HG02938 (cell line): ENCODE measurements around the gene KRT82.

Source experiments
- ATAC-seq: cut with Tn5 transposase; IDR thresholded peaks from one replicate; pipeline ENCODE4 v1.9.1; 2021; ENCODE audit warnings: mild to moderate bottlenecking, moderate library complexity; ENCODE audit not compliant: unreplicated experiment

The KRT82 gene

DNA sequence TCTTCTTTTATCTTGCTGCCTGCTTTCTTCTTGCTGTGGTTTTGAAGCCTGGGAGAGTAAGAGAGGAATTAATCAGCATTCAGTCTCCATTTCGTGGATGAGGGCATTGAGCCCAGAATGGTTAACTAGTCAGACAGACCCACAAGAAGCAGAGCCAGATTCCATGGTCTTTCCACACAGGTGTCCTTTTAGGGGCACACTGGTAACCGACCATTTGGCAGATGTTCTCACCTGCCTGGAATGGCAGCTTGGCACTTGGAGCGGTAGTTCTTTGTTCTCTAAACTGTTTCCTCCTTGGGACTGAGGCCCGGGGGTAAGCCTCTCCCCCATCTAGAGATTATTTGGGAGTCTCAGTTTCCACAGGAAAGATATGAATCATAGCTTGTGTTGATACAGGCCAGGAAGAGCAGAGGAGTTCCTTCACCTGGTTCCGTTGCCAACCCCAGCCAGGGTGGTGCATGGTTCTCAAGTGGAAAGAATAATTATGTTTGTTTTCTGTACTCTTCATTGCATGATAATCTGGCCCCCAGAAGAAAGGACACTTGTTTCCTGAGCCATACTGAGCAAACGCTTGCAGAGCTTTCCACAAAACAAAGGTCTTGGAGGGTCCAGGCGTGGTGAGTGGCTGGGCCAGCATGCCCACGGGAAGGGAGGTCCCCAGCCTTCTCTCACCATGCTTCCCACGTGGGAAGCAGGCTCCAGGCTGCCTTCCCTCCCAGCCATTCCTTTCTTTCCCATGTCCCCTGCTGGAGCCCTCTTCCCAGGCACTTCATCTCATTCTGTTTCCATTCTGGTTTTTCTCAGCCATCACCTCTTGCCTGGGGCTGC lies 30.1 kb upstream of the KRT82 start:
- no peak for ATAC-seq

DNA sequence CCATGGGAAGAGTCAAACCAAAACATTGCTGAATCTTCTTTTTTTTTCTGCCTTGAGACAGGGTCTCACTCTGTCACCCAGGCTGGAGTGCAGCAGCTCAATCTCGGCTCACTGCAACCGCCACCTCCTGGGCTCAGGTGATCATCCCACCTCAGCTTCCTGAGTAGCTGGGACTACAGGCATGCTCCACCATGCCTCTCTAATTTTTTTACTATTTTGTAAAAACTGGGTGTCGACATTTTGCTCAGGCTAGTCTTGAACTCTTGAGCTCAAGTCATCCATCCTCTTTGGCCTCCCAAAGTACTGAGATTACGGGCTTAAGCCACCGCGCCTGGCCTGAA lies 29.5 kb upstream of the KRT82 start:
- ATAC-seq = no peak

DNA sequence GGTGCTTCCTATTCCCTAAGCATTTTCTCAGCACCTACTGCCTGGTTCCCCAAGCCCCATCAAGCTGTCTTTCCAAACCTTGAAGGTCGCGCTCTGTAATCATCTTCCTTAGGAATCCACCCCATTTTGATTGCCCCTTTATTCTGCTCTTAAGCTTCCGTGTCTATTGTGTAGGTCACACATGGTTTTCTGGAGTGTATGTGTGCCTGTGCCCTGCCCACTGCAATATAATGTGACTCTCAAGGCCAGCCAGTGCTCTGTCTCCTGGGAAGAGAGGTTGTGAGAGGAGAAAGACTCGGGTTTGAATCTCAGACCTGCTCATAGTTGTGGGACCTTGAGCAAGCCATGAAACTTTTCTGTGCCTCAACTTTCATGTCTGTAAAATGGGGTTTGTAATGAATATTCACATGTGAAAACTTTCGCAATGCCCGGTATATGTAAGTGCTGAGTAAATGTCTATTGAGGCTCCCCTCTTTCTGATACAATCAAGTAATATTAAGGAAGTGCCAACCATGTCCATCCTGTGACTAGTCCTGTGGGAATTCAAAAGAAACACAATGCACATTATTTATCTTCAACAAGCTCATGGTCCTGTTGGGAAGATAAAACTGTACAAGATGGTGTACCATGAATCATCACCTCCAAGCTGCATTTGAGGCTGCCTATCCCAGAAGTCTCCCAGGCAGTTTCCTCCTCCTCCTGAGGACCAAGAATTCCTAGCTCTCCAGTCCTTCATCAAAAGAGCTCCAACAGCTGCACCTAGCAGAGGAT lies 28.8 kb upstream of the KRT82 start:
- no peak for ATAC-seq

DNA sequence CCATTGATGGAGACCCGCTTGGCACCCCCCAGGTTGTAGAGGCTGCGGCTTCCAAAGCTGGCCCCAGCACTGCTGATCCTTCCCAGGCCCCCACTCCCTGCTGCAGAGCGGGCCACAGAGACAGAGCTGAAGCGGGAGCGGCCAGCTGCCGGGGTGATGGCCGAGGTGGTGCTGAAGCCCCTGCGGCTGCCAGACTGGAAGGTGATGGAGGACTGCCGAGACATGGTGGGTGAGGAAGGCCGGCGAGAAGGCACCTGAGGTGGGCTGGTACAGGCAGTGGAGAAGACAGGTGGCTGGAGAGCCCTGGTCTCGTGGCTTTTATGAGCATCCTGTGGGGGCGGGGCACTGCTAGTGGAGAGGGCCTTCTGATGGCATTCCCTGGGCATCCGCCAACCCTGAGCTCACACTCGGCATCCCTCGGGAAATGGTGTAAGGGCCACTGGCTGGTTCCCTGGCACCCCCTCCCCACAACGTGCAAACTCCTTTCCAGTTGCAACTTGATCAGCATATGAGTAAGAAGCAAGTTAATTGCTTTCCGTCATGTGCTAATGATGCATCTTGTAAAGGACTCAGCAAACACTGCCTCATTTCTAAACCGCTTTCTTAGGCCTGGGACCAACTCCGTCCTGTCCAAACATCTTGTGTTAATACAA lies 28.1 kb upstream of the KRT82 start, which contains the start of gene KRT75:
TSS of gene KRT75 (minus strand) at position 291 of the 653 bp plus-strand sequence. CDS start at position 224, 67 bp downstream.
- no peak for ATAC-seq

DNA sequence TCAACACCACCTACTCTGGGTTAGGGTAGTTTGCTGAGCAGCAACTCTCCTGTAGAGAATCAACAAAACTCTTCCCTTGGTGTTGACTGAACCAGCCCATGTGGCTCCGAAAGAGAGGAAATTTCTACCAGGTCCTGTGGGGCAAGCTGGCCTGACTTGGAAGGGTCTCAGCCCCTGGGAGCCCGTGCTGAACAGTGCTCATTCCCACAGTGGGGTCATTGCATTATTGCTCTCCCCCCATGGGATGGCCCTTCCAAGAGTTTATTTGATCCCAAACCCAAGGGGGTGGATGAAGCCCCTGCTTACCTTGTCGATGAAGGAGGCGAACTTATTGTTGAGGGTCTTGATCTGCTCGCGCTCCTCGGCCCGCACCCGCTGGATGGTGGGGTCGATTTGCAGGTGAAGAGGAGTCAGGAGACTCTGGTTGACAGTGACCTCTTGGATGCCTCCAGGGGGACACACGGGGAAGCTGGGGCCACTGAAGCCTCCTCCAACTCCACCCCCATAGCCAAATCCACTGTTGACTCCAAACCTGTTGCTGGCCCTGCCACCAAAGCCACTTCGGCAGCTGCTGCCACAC lies 27.5 kb upstream of the KRT82 start:
- ATAC-seq = no peak

DNA sequence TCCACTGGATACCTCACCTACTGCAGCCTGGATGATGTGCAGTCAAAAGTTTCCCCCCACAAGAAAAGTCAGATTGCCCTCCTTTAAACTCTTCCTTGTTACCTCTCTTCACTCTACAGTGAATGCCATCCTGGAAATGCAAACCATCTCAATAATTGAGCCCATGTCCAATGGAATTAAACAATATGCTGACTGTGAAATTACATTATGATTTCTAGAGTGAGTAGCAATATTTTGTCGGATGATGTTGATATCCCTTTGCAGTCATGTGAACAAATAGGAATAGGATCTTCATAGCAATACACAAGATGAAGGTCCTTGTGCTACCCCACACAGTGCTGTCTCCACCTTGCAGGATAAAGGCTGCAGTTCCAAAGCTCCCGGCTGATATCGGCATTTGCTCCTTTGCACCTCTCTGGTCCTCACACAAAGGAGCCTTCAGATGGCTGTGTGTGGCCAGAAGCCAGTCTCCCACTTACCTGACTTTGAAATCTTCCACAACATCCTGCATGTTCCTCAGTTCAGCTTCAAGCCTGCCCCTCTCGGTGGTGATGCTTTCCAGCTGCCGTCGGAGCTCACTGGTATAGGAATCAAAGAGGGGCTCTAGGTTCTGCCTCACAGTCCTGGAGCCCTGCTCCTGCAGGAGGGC lies 26.5 kb upstream of the KRT82 start:
- no peak for ATAC-seq

DNA sequence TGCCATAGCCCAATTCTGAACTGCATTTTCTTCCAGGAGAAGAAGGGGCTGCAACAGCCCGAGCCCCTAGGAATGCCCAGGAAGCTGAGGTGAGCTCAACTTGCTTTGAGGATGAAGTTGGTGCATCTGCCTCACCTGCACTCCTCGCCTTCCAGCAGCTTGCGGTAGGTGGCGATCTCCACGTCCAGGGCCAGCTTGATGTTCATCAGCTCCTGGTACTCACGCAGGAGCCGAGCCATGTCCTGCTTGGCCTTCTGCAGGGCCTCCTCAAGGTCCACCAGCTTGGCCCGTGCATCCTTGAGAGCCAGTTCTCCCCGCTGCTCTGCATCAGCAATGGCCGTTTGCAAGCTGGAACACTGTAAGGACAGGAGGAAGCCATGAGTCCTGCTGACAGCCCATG lies 22.0 kb upstream of the KRT82 start:
- ATAC-seq = no peak

DNA sequence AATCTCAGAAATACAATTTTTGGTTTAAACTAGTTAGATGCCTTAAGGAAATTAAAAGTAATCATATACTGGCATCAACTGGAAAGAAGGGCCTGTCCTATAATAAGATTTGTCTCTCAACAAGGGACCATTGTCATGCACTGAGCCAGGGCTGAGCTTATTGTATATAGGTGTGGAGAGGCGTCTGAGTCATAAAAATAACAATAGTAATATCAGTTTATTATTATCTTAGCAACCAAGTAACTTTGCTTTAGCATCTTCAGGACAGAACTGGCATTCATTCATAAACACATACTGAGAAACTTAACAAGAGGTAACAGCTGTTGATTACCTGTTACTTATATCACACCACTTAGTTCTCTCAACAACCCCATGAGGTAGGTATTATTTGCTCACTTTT lies 20.9 kb upstream of the KRT82 start:
- no peak for ATAC-seq

DNA sequence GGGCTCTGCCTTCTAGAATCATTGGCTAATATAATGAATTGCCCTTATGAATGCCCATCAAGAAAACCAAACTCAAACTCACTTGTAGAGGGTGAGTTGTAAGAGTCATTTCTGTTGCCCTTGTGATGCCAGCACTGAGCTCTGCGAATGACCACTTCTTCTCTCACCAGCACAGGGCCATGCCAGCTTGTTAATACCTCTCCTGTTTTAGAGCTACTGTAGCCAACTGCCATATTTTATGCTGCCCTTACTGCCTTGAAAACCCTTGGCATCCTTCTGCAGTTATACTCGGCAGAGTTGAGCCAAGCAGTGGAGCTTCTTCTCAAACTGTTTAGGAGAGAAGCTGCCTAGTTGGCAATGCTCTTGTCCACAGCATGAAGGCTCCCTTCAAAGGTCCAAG lies 19.9 kb upstream of the KRT82 start:
- no peak for ATAC-seq

DNA sequence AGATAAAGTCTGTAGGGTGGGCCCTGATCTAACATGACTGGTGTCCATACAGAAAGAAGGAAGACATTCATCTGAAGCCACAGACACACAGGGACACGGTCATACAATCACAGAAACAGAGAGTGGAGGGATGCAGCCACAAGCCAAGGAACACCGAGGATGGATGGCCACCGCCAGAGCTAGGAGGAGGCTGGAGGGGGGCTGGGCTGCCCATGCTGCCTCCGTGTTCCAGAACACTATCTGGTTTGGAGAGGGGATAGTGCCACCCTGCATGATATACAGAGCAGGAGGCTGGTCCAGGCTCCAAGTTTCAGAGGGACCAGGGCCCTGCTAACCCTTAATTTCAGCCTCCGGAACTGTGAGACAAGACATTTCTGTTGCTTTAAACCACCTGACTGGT lies 19.3 kb upstream of the KRT82 start:
- no peak for ATAC-seq

DNA sequence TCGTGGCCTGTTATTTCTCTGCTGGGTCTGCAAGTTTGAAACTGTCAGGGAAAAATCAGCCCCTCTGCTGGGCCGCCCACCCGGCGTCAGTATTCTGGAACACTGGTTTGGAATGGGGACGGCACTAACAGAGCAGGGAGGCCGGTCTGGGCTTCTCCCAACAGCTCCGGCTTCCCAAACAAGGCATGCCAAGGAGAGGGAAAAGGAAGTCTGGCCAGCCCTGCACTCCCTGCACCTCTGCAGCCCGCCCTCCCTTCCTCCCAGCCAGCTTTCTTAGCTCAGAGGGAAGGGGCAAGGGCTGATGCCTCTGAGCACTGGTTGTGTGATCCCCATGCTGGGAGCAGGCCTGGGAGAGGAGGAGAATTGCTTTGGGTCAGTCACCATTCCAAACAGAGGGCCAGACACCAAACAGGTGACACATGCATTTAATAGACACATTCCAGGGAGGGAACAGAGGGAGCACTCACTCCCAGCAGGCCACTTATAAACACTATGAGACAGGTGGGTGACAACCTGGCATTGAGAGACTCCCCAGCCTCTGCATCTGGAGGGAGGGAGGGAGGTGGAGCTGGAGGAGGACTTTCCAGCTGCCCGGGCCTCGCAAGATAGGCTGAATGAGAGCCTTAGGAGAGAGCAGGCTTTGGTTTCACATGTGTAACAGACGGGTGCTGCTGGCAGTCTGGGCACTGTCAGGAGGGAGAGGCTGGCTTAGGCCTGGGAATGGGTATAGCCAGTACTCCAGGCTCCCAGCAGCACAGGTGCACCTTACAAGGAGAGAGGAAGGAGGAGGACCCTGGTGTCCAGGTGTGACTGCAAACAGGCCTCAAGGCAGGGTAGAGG lies 17.7 kb upstream of the KRT82 start:
- ATAC-seq = no peak

DNA sequence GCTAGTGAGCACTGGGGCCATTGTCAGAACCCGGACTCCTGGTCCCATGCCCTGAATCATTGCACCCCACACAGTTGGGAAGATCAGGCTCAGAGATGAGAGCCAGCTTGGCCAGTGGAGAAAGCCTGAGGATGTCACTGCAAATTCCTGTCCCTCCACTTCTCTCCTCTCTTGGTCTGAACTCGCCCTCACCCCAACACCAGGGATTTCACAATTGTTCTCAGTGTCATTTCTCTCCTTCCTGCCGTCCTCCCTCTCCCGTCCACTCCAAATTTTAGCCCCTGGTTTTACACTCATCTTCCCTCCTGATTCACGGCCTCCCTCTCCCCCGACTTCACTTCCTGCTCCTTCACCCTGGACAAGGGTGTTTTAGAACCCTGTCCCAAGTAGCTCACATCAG lies 16.9 kb upstream of the KRT82 start:
- no peak for ATAC-seq

DNA sequence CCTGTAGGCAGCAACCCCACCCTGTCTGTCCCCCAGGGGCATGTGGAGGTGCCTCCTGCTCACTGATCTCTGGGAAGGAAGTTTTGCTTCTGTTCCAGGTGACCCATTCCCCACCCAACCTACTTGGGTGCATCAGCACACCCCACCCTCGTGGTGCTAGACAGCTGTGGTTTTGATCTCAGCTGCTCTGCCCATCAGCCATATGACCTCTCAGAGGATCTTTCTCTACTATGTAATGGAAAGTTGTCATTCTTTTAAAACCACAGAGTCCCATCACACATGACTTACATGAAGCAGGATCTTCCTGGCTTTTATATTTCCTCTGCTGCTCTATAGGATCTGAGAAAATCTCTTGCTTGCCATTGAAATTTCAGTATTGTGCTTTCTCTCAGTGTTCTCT lies 13.5 kb upstream of the KRT82 start:
- no peak for ATAC-seq

DNA sequence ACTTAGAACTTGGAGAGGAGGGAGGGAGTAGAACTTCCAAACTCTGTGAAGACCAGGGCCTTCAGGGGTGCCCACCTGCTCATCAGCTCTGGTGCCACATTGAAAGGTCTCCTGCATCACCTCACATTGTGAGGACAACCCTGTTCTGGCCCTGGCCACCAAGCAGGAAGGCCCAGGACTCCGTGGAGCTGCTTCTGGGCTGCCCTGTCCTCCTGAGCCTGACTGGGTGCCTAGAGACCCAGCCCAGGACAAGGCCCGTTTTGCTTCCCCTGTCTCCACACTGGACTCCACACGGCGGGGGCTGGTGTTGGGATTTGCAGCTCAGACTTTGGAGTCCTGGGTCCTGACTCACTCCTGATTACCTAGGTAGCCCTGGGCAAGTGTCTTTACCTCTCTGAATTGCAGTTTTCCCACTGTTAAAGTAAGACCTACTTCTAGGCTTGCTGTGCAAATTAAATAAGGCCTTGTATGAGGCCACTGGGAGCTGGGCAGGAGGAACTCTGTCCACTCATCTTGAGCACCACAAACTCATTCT lies 12.5 kb upstream of the KRT82 start:
- no peak for ATAC-seq

DNA sequence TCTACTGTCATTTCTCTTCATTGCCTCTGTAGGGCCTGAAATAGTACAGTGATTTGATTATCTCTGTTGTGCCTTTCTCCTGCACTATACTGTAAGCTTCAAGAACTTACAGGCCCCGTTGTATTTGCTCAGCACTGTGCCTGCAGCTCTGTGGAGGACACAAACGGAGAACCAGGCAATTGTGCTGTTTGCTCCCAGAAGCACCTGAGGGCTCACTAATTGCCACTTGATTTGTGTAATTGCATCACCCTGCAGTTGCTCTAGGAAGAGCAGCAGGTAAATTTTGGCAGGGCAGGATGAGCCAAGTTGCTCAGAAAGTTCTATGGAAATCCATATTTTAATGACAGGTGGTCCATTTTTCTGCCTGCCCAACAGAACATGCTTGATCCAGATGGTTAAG lies 11.6 kb upstream of the KRT82 start:
- no peak for ATAC-seq

DNA sequence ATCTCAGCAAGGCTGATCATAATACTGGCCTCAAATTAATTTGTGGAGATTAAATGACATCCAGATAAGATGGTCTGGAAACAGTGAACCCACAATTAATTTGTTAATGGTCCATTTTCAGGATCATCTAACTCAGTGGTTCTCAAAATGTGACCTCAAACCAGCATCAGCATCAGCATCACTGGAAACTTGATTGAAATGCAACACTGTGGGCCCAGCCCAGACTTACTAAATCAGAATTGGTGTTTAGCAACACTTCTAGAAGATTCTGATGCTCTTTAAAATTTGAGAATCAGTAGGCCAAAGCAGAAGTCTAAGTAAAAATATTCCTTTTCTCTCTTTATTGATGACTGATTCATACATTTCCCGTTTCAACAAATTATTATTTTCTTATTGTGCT lies 10.7 kb upstream of the KRT82 start:
- ATAC-seq = no peak

DNA sequence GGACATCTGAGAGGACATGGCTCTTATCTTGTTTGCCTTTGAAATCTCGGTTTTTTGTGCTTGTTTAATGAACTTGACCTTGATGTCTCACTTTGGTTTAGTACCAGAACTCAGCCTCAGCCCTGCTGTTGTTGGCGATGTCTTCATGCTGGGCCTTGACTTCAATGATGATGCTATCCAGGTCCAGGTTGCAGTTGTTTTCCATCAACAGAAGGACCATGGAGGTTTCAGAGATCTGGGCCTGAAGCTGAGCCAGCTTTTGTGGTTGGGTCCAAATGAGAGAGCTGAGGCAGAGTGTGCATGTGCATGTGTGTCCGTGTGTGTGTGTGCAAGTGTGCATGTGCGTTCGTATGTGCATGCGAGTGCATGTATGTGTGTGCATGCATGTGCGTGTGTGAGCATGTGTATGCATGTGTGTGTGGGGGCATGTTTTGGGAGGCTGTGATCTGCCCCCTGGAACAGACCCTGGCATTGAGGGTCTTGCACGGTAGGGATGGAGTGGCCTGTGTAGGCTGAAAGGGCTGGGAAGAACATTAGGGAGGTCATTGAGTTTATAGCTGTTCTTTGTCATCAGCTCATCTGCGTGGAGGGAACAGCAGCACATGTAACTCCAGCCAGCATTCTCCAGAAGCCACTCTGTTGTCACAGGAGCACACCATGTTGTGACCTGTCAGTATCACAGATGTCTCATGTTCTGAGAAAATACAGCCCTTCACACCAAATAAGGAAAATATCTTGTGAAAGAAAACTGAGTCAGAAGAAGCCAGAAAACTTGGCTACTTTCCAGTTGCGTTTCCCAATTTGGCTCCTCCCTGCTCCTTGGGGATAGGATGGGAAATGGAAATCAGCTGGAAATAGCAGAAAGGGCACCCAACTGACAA lies 10.0 kb upstream of the KRT82 start:
- ATAC-seq = no peak

DNA sequence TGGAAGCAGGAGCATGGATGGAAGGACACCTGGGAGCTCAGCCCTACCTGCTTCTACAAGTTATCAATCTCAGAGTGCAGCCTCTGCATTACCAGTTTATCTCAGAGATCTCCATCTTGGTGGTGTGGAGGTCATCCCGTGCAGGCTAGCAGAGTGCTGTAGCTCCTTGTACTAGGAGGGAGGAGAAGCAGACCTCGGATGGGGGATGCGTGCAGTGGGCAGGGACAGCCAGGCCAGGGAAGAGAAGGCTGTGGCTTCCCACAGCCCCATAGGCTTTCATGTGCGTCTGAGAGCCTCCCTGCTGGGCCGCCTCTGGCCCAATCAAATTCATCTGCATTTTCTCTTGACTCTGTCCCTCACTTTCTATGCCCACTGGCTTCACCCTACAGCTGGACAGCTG lies 8.8 kb upstream of the KRT82 start:
- ATAC-seq = no peak

DNA sequence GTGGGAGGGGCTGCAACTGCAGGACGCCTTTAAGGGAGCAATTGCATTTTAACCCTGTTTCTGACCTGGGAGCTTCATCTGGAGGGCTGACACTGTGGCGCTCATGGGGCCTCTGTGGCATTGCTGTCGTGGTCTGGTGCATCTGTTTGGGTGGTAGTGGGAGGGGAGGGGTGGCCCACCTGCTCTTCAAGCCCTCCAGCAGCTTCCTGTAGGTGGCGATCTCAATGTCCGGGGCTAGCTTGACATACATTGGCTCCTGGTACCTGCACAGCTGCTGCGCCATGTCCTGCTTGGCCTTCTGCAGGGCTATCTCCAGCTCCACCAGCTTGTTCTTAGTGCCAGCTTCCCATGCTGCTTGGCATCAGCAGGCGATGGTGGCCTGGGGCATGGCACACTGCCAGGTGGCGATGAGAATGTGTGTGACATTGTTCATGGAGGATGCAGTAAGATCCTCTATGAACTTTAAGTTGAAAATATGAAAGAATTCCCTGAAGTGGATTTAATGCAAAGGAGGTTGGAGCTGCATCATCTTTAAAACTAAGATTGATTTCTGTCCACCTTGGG lies 7.7 kb upstream of the KRT82 start:
- no peak for ATAC-seq
